Umbilical cord (tissue), 2 donors: Measurements from ENCODE around the gene LCTL. TPM values are rescaled to one million over a fixed set of nuclear protein-coding genes. Genes with fewer than 3 reads are reported as not detected.
"Not testable (repeated sequence)": the region's sequence is repeated elsewhere in the genome, so short reads cannot be mapped to it uniquely, and the experiment has no call there.

Experiments
- DNase-seq: peaks from one replicate; pipeline ENCODE4 v3.0.0-alpha.2; 2015; ENCODE audit warnings: low spot score
- total RNA-seq: library from RNA; depleted of rRNA; stranded (reverse); fragments of >200 nt; gene quantifications from one replicate; pipeline ENCODE4 v1.2.3, GENCODE V29; 2014; ENCODE audit warnings: low replicate concordance; ENCODE audit not compliant: insufficient read depth

The LCTL gene
- total RNA-seq, 1 donor from 2014 or later, result 0.48 TPM

DNA sequence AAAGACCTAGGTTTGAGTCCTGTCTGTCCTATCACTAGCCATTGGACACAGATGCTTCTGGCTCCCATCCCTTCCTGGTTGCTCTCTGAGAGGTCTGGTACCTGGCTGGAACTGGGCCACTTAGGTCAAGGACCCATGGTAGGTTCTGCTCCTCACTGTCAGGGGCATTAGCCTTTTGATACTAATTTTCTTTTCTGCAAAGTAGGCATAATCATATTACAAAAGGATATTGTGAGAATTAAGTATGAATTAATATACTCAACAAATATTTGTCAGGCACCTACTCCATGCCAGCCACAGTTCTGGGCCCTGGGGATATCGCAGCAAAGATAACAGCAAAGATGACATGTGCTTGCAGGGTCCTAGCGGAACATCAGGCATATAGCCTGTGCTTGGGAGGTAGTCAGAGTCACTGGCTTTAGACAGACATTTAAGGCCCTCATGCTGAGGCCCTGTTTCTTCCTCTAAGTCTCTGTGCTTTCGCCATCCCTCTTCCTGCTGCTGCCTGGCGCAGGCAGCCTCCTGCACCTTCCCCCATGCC, 25.6 kb upstream of the LCTL start:
- no peak for DNase-seq

DNA sequence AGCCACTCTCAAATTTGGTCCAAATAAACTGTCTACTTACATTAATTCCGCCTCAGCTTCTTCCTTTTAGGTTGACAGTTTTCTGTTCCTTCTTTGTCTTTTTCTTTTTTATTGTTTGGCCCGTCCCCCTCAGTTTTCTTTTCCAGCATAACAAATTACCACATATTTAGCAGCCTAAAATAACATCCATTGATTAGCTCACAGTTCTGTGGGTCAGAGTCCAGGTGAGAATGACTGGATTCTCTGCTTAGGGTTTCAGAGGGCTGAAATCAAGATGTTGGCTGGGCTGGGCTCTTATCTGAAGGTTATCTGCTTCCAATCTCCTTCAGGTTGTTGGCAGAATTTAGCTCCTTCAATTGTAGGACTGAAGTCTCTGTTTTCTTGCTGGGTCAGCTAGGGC, 24.6 kb upstream of the LCTL start:
- DNase-seq, result no peak

DNA sequence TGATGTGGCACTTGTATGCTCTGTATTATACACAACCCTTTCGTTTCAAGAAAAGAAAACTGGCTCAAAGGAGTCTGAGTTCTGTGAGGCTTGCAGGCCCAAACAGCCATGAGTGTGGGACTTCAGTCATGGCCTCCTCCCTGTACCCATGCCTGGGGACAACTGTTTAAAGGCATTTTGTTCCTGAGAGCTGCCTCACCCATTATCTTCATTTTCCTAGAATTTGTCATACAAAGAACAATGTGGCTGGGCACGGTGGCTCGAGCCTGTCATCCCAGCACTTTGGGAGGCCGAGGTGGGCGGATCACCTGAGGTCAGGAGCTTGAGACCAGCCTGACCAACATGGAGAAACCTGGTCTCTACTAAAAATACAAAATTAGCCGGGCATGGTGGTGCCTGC, 23.6 kb upstream of the LCTL start:
- DNase-seq, result not testable (repeated sequence)

DNA sequence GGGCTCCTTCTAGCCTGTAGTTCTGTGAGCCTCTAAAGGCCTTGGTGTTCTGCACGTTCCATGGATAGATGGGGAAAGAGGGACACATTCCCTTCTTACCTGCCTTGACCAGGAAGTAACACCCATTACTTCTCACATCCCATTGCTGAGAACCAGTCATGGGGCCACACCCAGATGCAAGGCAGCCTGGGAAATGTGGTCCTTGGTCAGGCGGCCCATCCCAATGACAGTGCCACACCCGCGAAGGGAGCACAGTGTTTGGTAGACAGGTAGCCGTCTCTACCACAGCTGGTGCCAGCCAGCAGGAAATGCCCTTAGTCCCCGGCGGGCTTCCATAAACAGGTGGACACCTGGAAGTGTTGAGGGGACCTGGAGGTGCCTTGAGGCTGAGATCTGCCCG, 23.2 kb upstream of the LCTL start:
- DNase-seq, result no peak

DNA sequence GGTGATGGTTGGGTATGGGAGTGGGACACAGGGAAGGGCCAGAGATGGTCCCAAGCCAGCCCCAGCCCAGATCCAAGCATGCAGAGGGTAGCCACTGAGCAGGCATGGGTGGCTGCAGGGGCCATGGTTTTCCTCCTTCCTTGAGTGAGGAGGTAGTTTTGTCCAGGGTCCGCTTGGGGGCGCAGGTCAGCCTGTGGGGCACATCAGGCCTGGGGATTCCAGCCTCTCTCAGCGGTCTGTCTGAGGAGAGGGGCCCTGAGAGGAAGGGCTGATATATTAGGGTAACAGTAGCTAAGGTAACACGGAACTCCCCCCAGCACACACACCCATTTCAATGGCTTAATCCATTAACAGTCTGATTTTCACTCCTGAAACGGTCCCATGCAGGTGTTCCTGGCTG, 22.7 kb upstream of the LCTL start:
- no peak for DNase-seq

DNA sequence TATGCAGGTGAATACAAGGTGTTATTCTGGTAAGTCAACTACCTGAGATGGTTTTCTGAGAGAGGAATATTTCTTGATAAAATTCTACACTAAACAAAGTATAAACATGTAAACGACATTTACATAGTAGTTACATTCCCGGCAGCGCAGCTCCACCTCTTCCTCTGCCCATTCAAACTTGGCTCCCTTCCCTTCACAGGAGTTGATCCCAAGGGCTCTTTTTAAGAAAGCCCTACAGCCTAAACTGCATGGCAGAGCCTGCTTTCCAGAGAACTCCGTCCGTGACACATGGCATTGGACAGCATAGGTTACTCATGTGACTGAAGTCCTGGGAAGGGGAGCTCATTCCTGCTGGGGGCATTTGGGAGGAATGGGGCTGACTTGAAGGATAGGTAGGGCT, 22.0 kb upstream of the LCTL start:
- no peak for DNase-seq

DNA sequence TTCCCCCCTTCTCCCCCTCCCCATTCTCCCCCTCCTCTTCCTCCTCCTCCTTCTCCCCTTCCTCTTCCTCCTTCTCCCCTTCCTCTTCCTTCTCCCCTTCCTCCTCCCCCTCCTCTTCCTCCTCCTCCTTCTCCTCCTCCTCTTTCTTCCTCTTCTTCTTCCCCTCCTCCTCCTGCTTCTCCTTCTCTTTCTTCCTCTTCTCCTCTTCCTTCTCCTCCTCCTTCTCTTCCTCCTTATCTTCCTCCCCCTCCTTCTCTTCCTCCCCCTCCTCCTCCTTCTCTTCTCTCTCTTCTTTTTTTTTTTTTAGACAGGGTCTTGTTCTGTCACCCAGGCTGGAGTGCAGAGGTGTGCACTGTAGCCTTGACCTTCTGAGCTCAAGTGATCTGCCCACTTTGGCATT, 21.2 kb upstream of the LCTL start:
- no peak for DNase-seq

DNA sequence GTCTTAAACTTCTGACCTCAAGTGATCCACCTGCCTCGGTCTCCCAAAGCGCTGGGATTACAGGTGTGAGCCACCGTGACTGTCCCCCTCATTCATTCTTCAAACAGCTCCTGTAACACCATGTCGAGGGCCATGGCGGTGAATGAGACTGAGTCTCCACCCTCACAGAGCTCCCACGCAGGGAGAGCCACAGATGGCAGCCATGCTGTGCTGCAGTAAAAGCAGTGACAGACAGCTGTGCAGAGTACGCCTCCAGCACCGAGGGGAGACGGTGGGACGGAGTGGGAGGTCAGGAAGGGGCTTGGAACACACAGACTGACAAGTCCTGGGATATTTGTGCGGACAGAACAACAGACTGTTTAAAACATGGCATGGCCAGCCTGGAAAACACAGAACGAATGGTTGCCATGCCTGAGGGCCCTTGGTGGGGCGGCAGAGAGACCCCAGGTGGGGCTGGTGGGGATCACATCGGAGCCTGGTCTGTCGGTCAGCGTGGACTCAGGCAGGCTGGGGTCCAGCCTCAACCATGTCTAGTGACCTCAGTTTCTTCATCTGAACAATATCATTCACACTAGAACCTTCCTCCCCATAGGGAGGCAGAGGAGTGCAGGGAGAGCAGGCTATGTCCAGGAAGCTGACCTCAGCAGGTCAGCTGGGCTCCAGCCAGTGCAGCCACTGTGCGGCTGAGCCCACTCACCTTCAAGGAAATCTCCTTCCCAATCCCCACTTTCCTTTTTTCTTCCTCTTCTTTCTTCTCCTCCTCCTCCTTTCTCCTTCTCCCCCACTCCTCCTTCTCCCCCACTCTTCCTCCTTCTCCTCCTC, 20.6 kb upstream of the LCTL start:
- DNase-seq, result no peak

DNA sequence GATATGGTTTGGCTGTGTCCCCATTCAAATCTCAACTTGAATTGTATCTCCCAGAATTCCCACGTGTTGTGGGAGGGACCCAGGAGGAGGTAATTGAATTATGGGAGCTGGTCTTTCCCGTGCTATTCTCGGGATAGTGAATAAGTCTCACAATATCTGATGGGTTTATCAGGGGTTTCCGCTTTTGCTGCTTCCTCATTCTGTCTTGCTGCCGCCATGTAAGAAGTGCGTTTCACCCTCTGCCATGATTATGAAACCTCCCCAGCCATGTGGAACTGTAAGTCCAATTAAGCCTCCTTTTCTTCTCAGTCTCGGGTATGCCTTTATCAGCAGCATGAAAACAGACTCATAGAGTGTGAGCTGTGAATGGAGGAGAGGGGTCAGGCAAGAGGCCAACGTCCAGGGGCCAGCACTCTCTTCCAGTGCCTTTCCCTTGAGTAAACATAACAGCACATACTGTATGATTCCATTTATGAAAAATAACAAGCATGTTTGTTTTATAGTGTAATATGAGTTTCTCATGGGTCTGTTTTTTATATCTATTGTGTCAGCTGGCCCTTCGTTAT, 16.3 kb upstream of the LCTL start:
- peak; percentile 25 for DNase-seq

DNA sequence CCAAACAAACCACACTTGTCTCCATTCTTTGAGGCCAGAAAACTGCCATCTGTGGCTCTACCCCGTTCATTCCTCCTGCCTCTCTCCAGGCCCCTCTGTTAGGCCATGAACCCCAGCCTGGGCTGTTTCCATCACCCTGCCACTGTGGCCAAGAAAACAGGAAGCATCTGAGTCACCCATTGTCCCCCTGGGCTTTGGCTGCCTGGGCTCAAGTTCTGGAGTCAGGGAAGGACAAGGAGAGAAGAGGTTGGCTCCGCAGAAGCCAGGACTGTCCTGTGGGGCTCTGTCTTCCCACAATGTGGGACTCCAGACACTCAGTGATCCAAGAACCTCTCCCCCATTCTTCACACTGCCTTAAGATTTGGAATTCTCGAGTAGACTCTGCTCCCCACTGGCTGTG, 14.8 kb upstream of the LCTL start:
- no peak for DNase-seq

DNA sequence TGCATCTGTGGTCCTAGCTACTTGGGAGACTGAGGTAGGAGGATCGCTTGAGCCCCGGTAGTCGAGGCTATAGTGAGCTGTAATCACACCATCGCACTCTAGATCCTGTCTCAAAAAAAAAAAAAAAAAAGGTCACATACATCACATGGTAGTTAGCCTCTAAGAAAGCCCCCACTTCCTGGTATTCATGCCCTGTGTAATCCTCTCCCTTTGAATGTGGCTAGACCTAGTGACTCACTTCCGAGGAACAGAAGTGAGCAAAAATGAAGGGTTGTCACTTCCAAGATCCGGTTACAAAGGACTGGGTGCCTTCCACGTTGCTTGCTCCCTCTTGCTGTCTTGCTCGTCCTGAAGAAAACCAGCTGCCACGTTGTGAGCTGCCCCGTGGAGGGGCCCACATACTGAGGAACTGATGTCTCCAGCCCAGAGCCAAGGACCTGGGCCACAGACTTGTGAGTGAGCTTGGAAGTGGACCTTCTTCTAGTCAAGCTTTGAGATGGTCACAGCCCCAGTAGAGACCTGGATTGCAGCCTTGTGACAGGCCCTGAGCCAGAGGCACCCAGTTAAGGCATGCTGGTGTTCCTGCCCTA, 12.6 kb upstream of the LCTL start:
- DNase-seq, result no peak

DNA sequence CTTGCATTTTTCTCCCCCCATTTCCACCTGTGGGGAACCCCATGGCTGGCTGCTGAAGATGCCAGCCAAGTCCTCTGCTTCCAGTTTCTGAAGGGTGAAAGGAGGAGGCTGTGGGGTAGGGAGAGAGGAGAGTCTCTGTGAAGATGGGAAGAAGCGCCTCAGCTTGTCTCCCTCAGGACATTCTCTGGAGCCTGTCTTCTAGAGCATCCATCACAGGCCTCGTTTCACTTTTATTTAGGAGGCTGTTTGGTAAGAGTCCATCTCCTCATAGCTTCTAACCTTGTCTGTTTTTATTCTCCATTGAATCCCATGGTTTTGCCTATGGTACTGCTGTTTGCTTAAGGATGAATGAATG, 8.8 kb upstream of the LCTL start:
- no peak for DNase-seq

DNA sequence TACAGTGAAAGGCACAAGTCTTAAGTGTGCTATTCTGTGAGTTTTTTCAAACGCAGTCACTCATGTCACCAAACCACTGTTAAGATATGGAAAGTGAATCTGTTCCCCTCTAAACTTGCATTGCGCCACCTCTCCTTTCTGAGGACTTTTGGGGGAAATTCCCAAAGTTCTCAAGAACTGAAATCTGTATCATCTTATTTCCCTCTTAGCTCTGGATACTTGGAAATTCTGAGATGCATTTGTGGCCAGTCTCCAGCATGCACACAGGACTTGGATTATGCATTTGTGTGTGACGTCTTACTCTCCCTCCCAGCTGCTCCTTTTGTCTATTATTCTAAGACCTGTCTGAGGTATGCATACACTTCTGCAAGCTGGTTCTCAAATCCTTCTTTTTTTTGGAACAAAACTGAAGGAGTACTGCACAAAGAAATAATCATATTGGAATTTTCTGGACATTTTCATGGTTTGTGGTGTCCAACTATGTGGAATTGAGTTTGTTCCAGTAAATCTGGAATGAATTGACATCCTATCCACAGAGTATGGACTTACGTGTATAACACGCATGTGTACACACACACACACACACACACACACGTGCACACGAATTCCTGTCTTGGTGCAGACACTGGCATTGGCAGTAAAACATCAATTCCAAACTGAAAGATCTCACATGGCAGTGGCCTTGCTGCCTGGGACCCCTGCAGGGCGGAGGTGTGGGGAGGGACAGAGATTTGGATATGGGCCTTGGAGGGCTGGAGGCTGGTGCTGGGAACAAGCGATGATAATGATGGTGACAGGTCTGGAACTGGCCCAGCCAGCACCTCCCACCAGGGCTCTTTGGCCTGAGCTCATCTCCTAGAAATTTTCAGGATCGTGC, 8.2 kb upstream of the LCTL start:
- no peak for DNase-seq

DNA sequence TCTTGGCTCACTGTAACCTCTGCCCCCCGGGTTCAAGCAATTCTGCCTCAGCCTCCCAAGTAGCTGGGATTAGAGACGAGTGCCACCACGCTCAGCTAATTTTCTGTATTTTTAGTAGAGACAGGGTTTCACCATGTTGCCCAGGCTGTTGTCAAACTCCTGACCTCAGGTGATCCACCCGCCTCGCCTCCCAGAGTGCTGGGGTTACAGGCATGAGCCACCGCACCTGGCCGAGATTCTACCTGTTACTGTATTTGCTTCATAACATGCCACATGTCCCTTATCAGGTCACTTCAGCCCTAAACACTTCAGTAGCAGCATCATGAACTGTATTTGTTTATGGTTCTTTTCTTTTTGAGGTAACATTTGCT, 7.5 kb upstream of the LCTL start:
- DNase-seq, result no peak

DNA sequence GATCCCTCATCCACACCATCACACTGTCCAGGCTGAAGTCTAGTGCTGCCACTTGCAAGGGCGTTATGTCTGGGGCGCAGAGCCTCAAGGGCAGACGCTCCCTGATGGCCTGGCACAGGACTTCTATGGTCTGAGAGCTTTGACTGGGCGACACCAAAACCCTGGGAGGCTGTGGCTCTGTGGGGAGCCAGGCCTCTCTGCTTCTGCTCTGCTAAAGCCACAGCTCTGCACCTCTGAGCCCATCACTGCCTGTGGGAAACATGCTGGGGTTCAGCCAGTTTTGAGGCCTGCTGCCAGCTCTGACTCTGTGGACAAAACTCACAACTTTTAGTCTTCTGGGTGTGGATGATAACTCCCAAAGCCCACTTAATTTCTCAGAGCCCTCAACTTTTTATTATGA, 6.3 kb upstream of the LCTL start:
- no peak for DNase-seq

DNA sequence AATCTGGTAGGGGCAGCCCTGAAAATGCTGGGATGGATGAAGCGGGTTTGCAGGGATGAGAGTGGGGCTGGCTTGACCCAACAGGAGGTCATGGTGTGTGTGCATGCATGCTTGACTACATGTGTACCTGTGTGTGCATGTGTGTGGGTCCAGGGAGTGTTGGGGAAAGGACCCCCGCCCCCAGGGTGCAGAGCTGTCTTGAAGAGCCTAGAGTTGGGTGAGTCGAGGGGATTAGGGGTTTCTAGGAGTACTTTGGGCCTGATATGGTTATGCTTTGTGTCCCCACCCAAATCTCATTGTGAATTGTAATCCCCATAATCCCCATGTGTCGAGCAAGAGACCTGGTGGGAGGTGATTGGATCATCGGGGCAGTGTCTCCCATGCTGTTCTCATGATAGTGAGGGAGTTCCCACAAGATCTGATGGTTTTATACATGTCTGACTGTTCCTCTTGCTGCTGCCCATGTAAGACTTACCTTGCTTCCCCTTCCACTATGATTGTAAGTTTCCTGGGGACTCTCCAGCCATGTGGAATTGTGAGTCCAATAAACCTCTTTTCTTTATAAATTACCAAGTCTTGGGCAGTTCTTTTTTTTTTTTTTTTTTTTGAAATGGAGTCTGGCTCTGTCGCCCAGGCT, 5.2 kb upstream of the LCTL start:
- no peak for DNase-seq

DNA sequence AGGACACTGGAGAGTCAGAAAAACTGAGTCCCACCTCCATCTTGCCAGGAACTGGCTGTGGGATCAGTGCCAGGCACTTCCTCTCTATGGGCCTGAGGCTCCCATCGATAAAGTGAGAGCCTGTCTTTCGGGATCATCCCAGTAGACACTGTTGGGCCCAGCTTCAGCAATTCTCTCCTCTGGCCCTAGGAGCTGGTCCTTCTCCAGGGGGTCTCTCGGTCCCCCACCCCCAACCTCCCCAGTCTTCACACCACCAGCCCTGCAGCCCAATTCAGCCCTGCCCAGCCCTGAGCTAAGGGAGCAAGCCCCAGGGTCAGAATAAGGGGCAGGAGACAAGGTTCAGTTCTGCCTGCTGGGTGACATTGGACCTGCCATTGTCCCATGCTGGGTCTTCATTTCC, 4.5 kb upstream of the LCTL start:
- DNase-seq, result no peak

DNA sequence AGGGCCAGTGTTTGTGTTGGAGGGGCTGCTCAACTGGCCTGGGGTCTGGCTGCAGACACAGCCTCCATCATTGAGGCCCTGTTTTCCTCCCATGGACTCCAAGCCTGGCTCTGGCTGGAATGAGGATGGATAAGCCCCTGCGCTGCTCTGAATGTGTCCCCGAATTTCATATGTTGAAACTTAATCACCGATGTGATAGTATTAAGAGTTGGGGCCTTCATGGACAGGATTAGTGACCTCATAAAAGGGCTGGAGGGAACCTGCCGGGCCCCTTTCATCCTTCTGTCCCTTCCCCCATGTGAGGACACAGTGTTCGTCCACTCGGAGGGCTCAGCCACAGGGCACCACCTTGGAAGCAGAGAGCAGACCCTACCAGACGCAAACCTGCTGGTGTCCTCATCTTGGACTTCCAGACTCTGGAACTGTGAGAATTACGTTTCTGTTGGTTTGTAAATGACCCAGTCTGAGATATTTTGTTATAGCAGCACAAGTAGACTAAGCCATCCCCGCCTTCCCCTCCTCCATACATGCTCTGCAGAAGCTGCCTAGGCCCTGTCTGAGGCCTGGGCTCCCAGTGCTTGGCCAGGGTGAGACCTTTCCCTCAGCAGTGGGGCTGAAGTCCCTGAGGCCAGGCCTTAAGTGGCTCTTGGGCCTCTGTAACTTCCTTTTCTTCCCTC, 3.8 kb upstream of the LCTL start:
- DNase-seq, result no peak

DNA sequence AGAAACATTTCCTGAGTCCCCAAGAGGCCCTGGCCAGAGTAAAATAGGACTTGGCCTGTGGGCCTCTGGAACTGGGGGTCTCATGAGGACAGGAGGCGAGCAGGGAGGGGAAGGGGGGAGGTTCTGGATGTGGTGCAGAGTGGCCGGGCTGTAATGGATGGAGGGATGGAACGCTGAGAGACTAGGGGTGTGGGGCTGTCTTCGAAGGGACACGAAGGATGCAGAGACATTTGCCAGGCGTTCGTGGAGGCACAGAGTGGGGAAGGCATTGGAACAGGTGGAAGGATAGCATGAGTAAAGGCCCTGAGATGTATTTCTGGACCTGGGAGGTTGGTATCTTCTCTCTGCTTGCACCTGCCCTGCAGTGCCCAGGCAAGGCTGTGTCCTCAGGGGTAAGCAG, 2.1 kb upstream of the LCTL start:
- DNase-seq, result no peak

DNA sequence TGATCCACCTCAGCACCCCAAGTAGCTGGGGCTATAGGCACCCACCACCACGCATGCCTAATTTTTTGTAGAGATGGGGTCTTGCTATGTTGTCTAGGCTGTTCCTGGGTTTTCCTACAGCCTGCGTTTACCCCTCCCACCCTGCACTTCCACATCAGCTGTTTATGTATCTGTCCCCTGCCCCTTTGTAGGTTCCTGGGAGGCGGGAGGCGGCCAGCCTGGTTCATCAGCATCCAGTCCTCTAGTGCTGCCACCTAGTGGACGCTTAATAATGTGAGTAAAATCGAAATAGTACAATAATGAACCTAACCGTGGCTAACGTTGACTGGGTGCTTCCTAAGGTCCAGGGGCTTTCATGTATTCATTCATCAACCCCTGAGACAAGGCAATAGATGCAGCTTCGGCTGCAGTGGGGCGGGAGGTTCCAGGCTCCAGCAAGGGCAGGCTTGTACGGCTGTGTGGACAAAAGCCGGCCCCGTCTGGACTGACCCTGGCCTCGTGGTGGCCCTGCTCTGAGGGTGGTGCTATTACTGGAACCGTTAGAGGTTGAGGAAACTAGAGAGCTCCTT, 1.2 kb upstream of the LCTL start:
- DNase-seq, result peak; percentile 60

DNA sequence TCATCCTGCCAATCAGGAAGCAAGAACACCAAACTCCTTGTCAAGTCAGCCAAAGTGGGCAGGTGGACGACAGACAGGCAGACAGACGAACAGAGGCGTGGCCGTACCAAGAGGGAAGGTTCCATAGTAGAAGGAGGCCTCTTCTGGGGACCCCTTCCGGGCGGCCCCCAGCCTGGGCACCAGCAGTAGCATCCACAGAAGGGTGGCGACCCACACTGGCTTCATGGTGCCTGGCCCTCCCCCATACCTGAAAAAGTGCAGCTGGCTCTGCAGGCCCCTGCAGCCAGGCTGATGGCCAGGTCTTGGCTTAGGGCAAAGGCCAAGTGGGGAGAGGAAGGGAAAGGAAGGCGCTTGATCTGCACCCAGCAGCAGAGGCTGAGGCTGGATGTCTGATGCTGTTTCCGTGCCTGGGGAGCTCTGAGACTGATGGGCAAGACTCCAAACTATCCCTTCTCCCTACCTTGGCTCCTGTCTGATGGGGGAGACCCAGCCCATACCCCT, 607 bp downstream of the LCTL start:
- DNase-seq, result no peak
